ENCODE data around the gene FMO5. TPM values are rescaled to one million over a fixed set of nuclear protein-coding genes. Genes with fewer than 3 reads are reported as not detected.

Gene FMO5
- polyA plus RNA-seq, 1 donor (not counting 4 experiments of a cell fraction or from before 2014, with no cell fraction given), result 0.31 TPM

DNA sequence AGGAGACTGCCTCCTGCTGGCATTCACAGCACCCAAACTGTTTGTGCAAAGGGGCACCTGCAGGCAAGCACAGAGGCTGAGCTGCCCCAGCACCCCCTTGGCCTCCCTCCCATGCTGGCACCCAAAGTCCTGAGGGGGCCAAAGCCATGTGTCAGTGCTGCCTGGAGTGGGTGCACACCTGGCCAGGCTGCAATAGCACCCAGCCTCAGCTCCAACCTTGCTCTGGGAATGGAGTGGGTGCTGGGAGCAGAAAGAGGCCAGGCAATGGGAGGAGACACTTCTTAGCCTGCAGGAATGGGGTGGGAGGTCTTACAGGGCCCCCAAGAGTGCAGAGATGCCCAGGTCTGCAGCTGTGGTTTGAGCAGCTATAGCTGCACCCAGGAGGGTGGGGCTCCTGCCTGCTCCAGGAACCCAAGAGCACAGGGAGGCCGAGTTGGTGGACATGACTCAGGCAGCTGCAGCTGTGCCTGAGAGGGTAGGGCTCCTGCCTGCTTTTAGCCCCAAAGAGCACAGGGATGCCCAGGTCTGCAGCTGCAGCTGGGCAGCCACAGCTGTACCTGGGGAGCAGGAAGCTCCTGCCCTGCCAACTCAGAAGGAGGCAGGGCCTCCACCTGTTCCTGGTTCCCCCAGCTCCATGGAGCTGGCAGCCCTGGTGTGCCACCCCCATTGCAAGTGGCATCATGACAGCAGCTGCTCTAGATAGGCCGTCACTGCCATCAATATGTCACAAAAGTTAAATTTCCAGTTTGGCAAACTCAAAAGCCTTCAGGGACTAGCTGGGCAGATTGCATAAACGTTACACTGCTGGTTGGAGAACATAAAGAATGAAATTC lies 12.0 kb upstream of the FMO5 start:
- DNase-seq (ENCODE audit: low read depth, low spot score) (no peak), FAIRE-seq (no peak)
- H3K4me2 ChIP-seq (ENCODE audit: control insufficient read depth, extremely low read depth, insufficient read depth, low read depth, low read length), result no peak overlapping the region
- no peaks in the 10 kb centered on the region for H3K79me2 ChIP-seq (ENCODE audit: control insufficient read depth, insufficient read depth, low read length)
- no peak overlapping the region for H3K27ac ChIP-seq (ENCODE audit: control insufficient read depth, insufficient read depth, low read length)
- dilution Hi-C loops (cut with MboI; ENCODE audit: extremely low pct_ligation_motif_present, low sequenced_read_pairs), result no loop called here
- no peaks in the 10 kb centered on the region for H3K36me3 ChIP-seq (ENCODE audit: control insufficient read depth in 2 of 2, extremely low read depth in 1 of 2, insufficient read depth in 2 of 2, low read length in 2 of 2)
- H2AFZ ChIP-seq (ENCODE audit: control insufficient read depth, low read length), result no peak overlapping the region
- H3K9ac ChIP-seq (ENCODE audit: control insufficient read depth, extremely low read depth, insufficient read depth, low read length), result no peak overlapping the region
- no peaks in the 10 kb centered on the region for H4K20me1 ChIP-seq (ENCODE audit: control insufficient read depth, extremely low read depth, insufficient read depth, low read length)
- no peaks in the 10 kb centered on the region for H3K9me1 ChIP-seq (ENCODE audit: control insufficient read depth, extremely low read depth, insufficient read depth, low read length)
- H3K4me3 ChIP-seq (ENCODE audit: control insufficient read depth in 2 of 3, extremely low read depth in 1 of 3, insufficient read depth in 2 of 3, low read depth in 1 of 3, low read length in 3 of 3), result no peak overlapping the region
- H3K4me1 ChIP-seq (ENCODE audit: control insufficient read depth, extremely low read depth, insufficient read depth, low read length), result peaks cover 8% of the 10 kb centered on the region
- TF ChIP-seq, protein P1, sequence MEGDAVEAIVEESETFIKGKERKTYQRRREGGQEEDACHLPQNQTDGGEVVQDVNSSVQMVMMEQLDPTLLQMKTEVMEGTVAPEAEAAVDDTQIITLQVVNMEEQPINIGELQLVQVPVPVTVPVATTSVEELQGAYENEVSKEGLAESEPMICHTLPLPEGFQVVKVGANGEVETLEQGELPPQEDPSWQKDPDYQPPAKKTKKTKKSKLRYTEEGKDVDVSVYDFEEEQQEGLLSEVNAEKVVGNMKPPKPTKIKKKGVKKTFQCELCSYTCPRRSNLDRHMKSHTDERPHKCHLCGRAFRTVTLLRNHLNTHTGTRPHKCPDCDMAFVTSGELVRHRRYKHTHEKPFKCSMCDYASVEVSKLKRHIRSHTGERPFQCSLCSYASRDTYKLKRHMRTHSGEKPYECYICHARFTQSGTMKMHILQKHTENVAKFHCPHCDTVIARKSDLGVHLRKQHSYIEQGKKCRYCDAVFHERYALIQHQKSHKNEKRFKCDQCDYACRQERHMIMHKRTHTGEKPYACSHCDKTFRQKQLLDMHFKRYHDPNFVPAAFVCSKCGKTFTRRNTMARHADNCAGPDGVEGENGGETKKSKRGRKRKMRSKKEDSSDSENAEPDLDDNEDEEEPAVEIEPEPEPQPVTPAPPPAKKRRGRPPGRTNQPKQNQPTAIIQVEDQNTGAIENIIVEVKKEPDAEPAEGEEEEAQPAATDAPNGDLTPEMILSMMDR (optimal IDR thresholded peaks at IDR 0.05 in 1 of 3, IDR thresholded peaks at IDR 0.05 in 1 of 3, conservative IDR thresholded peaks at IDR 0.05 in 1 of 3; ENCODE audit: extremely low read depth in 1 of 3, insufficient read depth in 2 of 3, low read length in 3 of 3), result no peak
- TF ChIP-seq EZH2 (IDR thresholded peaks at IDR 0.05; ENCODE audit: low read length), result no peak
- H3K27me3 ChIP-seq (ENCODE audit: control insufficient read depth, extremely low read depth, insufficient read depth, low read length), result no peaks in the 10 kb centered on the region
- H3K9me3 ChIP-seq (ENCODE audit: control insufficient read depth, low read depth, low read length), result no peaks in the 10 kb centered on the region

DNA sequence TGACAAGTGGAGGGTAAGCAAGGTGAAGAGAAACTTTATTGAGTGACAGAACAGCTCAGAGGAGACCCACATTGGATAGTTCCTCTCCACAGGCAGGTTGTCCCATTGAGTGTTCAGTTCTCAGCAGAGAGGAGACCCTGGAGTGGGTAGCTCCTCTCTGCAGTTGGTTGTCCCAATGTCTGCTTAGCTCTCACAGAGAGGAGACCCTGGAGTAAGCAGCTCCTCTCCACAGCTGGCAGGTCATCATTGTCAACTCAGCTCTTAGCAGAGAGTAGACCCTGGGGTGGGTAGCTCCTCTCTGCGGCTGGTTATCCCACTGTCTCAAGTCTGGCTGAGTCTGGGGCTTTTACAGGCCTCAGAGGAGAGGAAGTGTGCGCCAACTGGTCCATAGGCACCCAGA lies 11.3 kb upstream of the FMO5 start:
- no peaks in the 10 kb centered on the region for H3K9me3 ChIP-seq (ENCODE audit: control insufficient read depth, low read depth, low read length)
- H3K27me3 ChIP-seq (ENCODE audit: control insufficient read depth, extremely low read depth, insufficient read depth, low read length), result no peaks in the 10 kb centered on the region
- no peak overlapping the region for H3K27ac ChIP-seq (ENCODE audit: control insufficient read depth, insufficient read depth, low read length)
- H3K4me1 ChIP-seq (ENCODE audit: control insufficient read depth, extremely low read depth, insufficient read depth, low read length), result peaks cover 3% of the 10 kb centered on the region
- H4K20me1 ChIP-seq (ENCODE audit: control insufficient read depth, extremely low read depth, insufficient read depth, low read length), result no peaks in the 10 kb centered on the region
- no peak for DNase-seq (ENCODE audit: low read depth, low spot score)
- no peak overlapping the region for H3K4me3 ChIP-seq (ENCODE audit: control insufficient read depth in 2 of 3, extremely low read depth in 1 of 3, insufficient read depth in 2 of 3, low read depth in 1 of 3, low read length in 3 of 3)
- H3K9ac ChIP-seq (ENCODE audit: control insufficient read depth, extremely low read depth, insufficient read depth, low read length), result no peak overlapping the region
- no peaks in the 10 kb centered on the region for H3K36me3 ChIP-seq (ENCODE audit: control insufficient read depth in 2 of 2, extremely low read depth in 1 of 2, insufficient read depth in 2 of 2, low read length in 2 of 2)
- no peaks in the 10 kb centered on the region for H3K9me1 ChIP-seq (ENCODE audit: control insufficient read depth, extremely low read depth, insufficient read depth, low read length)
- H2AFZ ChIP-seq (ENCODE audit: control insufficient read depth, low read length), result no peak overlapping the region
- no peak overlapping the region for H3K4me2 ChIP-seq (ENCODE audit: control insufficient read depth, extremely low read depth, insufficient read depth, low read depth, low read length)
- FAIRE-seq, result no peak
- no peaks in the 10 kb centered on the region for H3K79me2 ChIP-seq (ENCODE audit: control insufficient read depth, insufficient read depth, low read length)
- TF ChIP-seq, protein P1 (optimal IDR thresholded peaks at IDR 0.05 in 1 of 3, IDR thresholded peaks at IDR 0.05 in 1 of 3, conservative IDR thresholded peaks at IDR 0.05 in 1 of 3; ENCODE audit: extremely low read depth in 1 of 3, insufficient read depth in 2 of 3, low read length in 3 of 3), result no peak
- TF ChIP-seq EZH2 (IDR thresholded peaks at IDR 0.05; ENCODE audit: low read length), result no peak
- dilution Hi-C loops (cut with MboI; ENCODE audit: extremely low pct_ligation_motif_present, low sequenced_read_pairs), result no loop called here

Measured in keratinocyte (primary cell).